ENCODE measurements around the gene CHTOP.

DNA sequence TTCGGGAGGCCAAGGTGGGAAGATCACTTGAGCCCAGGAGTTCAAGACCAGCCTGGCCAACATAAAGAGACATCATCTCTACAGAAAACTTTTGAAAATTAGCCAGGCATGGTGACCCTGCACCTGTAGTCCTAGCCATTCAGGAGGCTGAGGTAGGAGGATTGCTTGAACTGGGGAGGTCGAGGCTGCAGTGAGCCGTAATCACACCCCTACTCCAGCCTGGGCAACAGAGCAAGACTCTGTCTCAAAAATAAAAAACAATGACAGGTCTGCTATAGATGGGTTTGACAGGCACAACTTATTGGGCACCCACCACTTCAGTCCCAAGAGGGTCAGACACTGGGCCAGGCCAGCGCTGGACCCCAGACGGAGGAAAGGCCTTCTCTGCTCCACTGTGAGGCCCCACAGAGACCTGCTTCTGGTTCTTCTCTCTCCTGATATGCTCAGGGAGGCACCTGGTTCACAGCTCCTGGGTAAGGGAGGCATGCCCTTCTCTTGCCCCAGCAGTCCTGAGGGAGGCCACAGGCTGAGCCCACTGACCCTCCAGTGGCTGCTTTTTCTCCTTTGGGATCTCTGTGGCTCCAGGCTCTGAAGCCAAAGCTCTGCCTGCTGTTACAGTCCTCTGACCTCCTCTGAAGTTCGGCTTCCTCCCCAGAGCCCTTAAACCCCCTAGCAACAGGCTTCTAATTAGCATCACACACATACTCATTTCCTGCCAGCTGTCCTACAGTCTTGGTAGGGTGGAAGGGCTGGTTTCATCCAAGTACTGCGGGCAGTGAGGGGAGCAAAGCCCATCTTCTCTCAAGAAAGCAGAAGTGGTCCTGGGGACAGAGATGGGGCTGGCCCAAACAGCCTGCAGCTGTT lies 35.3 kb upstream of the CHTOP start:
- TF ChIP-seq POLR2A (IDR thresholded peaks at IDR 0.05) = no peak
- TF ChIP-seq, protein P1, sequence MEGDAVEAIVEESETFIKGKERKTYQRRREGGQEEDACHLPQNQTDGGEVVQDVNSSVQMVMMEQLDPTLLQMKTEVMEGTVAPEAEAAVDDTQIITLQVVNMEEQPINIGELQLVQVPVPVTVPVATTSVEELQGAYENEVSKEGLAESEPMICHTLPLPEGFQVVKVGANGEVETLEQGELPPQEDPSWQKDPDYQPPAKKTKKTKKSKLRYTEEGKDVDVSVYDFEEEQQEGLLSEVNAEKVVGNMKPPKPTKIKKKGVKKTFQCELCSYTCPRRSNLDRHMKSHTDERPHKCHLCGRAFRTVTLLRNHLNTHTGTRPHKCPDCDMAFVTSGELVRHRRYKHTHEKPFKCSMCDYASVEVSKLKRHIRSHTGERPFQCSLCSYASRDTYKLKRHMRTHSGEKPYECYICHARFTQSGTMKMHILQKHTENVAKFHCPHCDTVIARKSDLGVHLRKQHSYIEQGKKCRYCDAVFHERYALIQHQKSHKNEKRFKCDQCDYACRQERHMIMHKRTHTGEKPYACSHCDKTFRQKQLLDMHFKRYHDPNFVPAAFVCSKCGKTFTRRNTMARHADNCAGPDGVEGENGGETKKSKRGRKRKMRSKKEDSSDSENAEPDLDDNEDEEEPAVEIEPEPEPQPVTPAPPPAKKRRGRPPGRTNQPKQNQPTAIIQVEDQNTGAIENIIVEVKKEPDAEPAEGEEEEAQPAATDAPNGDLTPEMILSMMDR (IDR thresholded peaks at IDR 0.05) = no peak

Data from heart left ventricle (tissue), 13 donors.